AG09309 (cell line): ENCODE data around the gene AHR.
A peak's percentile ranks its signal among the peaks of the same experiment; 100 is the strongest.

Experiments
- DNase-seq: peaks from one replicate; pipeline ENCODE4 v3.0.0-alpha.2; 2010; ENCODE audit warnings: low read depth
- H3K4me3 ChIP-seq: 2 replicates; pipeline ENCODE4 v1.5.1; 2011; ENCODE audit warnings: mild to moderate bottlenecking, low read depth, low read length, moderate library complexity; ENCODE audit not compliant: control insufficient read depth
- CTCF ChIP-seq: IDR thresholded peaks from 2 replicates; pipeline ENCODE4 v1.5.1; 2011; ENCODE audit warnings: mild to moderate bottlenecking, low read depth, low read length, inconsistent platforms; ENCODE audit not compliant: insufficient read depth, control insufficient read depth; ENCODE audit errors: missing control alignments

The AHR gene

GRCh38 chr7:17302575-17303142, 4.2 kb downstream of the AHR start:
- TF ChIP-seq CTCF: peak; percentile 47
- no peak overlapping the region for H3K4me3 ChIP-seq
- no peak for DNase-seq

DNA sequence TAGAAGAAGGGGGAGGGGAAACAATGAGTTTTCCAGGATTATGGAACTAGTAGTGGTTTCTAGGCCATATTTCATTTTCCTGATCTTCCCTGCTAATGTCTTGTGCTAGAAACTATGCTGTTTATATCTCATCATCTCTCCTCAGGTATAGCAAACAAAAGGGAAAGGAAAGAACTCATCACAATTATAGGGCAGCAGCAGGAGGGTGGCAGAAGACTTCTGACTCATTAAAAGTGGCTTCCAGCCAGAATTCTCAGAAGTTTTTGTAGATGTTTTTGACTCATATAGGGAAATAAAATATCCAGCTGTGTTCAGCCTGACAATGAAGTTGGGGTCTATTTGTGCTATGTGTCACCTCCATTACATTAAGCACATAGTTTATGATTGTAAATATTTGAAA, 6.5 kb downstream of the AHR start:
- DNase-seq: peak; percentile 80
- H3K4me3 ChIP-seq: peak overlapping the region; percentile 29
- no peak for TF ChIP-seq CTCF

DNA sequence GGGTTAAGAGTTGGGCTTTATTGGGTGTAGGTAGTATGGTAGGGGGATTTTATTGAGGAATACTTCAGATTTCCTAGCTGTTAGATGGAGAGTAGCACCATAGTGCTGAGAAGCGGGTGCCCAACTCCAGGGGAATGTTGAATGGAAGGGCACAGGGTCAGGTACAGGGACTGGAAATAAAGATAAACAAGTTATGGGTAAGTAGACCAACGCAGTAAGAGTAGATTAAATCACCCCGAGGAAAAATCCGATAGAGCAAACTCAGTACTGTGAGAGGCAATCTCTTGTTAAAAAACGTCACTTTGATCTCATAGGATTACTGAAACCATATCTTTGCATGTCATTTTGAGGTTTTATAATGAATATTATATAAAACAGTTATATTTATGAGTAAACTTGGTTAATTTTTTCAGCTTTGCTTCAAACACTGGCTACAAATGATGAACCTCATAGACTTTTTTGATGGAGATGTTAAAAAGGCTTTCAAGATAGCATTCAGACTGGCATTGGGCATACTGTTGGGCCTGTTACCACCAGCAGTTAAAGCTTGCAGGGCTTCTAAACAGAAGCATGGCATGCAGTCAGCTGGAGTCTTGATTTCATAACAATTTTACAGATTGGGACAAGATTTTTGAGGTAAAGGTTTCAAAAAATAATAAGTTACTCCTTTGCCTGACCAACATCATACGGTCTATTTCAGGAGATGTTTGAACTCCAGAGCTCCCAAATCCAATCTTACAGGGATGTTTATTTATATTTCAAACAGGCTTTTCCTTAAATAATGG, 7.1 kb downstream of the AHR start:
- H3K4me3 ChIP-seq: peak overlapping the region; percentile 12
- DNase-seq: no peak
- no peak for TF ChIP-seq CTCF

GRCh38 chr7:17307000-17307399, 8.5 kb downstream of the AHR start:
- TF ChIP-seq CTCF: no peak
- DNase-seq: no peak
- no peak overlapping the region for H3K4me3 ChIP-seq

DNA sequence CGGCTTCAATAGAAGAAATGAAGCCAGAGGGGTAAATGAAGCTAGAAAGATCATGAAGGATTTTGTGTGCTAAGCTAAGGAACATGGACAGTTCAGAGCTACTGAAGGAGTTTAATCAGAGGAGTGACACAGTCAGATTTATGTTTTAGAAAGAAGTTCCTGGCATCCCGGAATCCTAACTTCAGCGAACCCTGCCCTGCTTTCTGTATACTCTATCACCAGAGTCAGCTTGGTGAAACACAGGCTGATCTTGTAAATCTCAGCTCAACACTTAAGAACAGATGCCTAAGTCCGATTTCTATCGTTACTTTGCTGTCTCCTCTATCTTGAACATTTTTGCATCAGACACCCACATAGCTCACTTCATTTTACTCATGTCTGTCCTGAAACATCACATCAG, 9.1 kb downstream of the AHR start:
- H3K4me3 ChIP-seq: peak overlapping the region; percentile 9
- DNase-seq: no peak
- TF ChIP-seq CTCF: no peak

DNA sequence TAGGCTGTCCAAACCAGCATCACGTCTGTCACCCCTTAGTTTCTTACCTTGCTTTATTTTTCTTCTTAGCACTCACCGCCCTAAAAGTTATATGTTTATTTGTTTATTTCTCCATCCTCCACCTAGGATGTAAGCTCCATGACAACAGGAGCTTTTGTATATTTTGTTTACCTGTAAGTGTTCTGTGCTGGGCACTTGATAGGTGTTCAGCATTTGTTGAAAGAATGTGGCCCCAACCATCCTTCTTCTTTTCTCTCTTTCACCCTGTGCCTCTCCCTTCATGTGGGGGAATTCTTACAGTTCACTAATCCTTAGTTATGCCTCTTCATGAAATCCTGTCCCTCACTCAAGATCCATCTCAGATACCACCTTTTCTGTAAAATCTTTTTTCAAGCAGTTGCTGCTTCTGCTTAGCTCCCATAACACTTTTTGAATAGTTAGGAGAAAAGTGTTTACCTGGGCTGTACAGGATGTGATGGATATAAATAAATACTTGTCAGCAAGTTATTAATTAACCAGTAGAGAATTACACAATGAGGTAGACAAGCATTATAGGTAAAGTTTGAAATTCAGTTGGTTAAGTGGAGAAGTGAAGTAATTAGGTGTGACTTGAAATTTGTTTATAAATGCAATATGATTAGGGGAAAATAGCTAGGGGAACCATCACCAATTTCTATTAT, 9.7 kb downstream of the AHR start:
- TF ChIP-seq CTCF: no peak
- no peak overlapping the region for H3K4me3 ChIP-seq
- DNase-seq: no peak
